ENCODE results near the gene SEMA6C. TPM values are rescaled to one million over a fixed set of nuclear protein-coding genes. Genes with fewer than 3 reads are reported as not detected.
A peak's percentile ranks its signal among the peaks of the same experiment; 100 is the strongest.

SEMA6C gene
- total and polyA plus RNA-seq, 2 of the 8 experiments (the other 6 are each of a cell fraction or from before 2014, with no cell fraction given) = 12.2 to 15.7 TPM

DNA sequence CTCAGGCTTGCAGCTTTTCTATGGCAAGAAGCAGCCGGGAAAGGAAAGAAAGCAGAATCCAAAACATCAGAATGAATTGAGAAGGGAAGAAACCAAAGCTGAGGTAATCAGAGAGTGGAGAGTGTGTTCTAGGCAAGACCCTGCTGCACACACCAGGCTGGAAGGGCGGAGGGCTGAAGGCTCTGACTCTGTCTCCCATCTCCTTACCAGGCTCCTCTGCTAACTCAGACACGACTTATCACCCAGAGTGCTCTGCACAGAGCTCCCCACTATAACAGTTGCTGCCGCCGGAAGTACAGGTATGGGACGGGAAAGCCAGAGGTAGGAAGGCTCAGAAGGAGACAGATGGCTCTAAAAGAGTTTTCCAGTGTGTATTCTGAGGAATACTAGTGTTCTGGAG, 20.7 kb upstream of the SEMA6C start:
- Histone ChIP-seq H3K79me2 (ENCODE audit: control insufficient read depth in 1 of 2, insufficient read depth in 2 of 2, low read length in 2 of 2) (peaks cover 0 to 12% of the 10 kb centered on the region in 2 experiments; a peak in 2 of 4 replicates), H3K56ac (replicated peaks; ENCODE audit: insufficient read length, low read depth, low read length) (no peak overlapping the region), H4K5ac (ENCODE audit: insufficient read length, low read depth, low read length) (no peak overlapping the region), H3K27me3 (replicated peaks in 1 of 4; ENCODE audit: control insufficient read depth in 3 of 4, extremely low read depth in 1 of 4, insufficient read depth in 3 of 4, low read length in 3 of 4) (no peaks in the 10 kb centered on the region), H3K4me3 (ENCODE audit: extremely low read depth in 1 of 4, insufficient read depth in 2 of 4, low read depth in 3 of 4, low read length in 4 of 4) (peak overlapping the region in 3 of 4 experiments; percentile 92 to 99 (median 98); a peak in 7 of 8 replicates), H2BK5ac (ENCODE audit: low read depth, low read length) (no peak overlapping the region), H2BK12ac (ENCODE audit: low read depth, low read length) (no peak overlapping the region; the same call in 1 of the 2 replicates), H3K4me1 (replicated peaks in 1 of 4; ENCODE audit: control insufficient read depth in 3 of 4, insufficient read depth in 4 of 4, low read length in 3 of 4) (peaks cover 5 to 10% (median 5%) of the 10 kb centered on the region in 4 experiments), H2BK15ac (ENCODE audit: low read length) (no peak overlapping the region), H3K4ac (replicated peaks; ENCODE audit: insufficient read length, low read depth, low read length) (no peak overlapping the region), H3K9ac (replicated peaks in 1 of 4; ENCODE audit: extremely low read depth in 1 of 4, low read depth in 3 of 4, low read length in 3 of 4) (peak overlapping the region in 1 of 4 experiments; percentile 81; a peak in 1 of 7 replicates), H4K91ac (replicated peaks; ENCODE audit: insufficient read length, low read length) (no peak overlapping the region), H3K36me3 (ENCODE audit: control insufficient read depth in 2 of 4, insufficient read depth in 4 of 4, low read length in 3 of 4) (peaks cover 0 to 8% (median 2%) of the 10 kb centered on the region in 4 experiments; a peak in 3 of 8 replicates), H2AK5ac (ENCODE audit: low read depth, low read length) (no peak overlapping the region), H3K4me2 (ENCODE audit: insufficient read depth in 1 of 2, low read depth in 2 of 2, low read length in 2 of 2) (peak overlapping the region; percentile 86 to 89), H3K27ac (ENCODE audit: low read depth, low read length) (no peak overlapping the region), H4K20me1 (replicated peaks in 1 of 2; ENCODE audit: control insufficient read depth in 1 of 2, insufficient read depth in 2 of 2, low read length in 2 of 2) (no peaks in the 10 kb centered on the region), H3K9me3 (ENCODE audit: insufficient read depth in 2 of 2, low read depth in 1 of 2, low read length in 1 of 2) (no peaks in the 10 kb centered on the region), H2BK120ac (replicated peaks; ENCODE audit: low read depth, low read length) (no peak overlapping the region), H3K18ac (ENCODE audit: extremely low read depth, low read length) (no peak overlapping the region), H4K8ac (ENCODE audit: extremely low read depth, insufficient read depth, low read length) (no peak overlapping the region; the same call in 1 of the 2 replicates), H3K79me1 (ENCODE audit: low read depth, low read length) (0 out of 2 replicates have a peak, but pooled peaks cover 3% of the 10 kb centered on the region), H3K14ac (ENCODE audit: insufficient read length) (no peak overlapping the region), H3K23ac (ENCODE audit: insufficient read length) (no peak overlapping the region), H2AFZ (ENCODE audit: low read length) (no peak overlapping the region), H2BK20ac (ENCODE audit: low read length) (no peak overlapping the region), H3K23me2 (ENCODE audit: low read depth, low read length) (peaks cover 17% of the 10 kb centered on the region)
- 86% methylated on average over 6 of the region's 6 CpGs; no CpG with 5 or more reads in 1 of the 2 experiments for WGBS, 2 experiments (ENCODE audit: extremely low coverage in 1 of 2, insufficient coverage in 1 of 2, insufficient read length in 1 of 2, insufficient replicate concordance in 2 of 2, low coverage in 1 of 2, low lambda C conversion rate in 2 of 2, missing lambda C conversion rate in 1 of 2)
- CTCF ChIA-PET (ENCODE audit: partially characterized antibody) = interaction anchor here (0.6 to 2.0 kb wide), 3 partner anchors 8 to 474 kb away, joined by 3 to 7 read pairs (median 3); partner anchors contain the start of gene TMOD4
- FAIRE-seq (no peak), DNase-seq (ENCODE audit: low read depth in 1 of 2, low spot score in 2 of 2) (no peak)
- POLR2A ChIA-PET (ENCODE audit: partially characterized antibody) = interaction anchor here (0.9 to 2.4 kb wide), 7 partner anchors 8 to 114 kb away, joined by 3 to 13 read pairs (median 5); partner anchors contain the start of genes PSMD4 and TMOD4
- TF ChIP-seq PHF8 (conservative IDR thresholded peaks at IDR 0.05; ENCODE audit: low read depth, low read length) (no peak), CHD1 (IDR thresholded peaks at IDR 0.05; ENCODE audit: low read depth, low read length) (no peak), TAF7 (optimal IDR thresholded peaks at IDR 0.05; ENCODE audit: borderline replicate concordance, low read depth, low read length) (no peak), CHD2 (IDR thresholded peaks at IDR 0.05; ENCODE audit: low read length) (no peak), RBBP5 (IDR thresholded peaks at IDR 0.05; ENCODE audit: borderline replicate concordance, low read depth, low read length) (no peak), BCL11A (IDR thresholded peaks at IDR 0.05; ENCODE audit: low read depth in 2 of 2, low read length in 2 of 2) (no peak), SIN3A (conservative IDR thresholded peaks at IDR 0.05 in 1 of 2, IDR thresholded peaks at IDR 0.05 in 1 of 2; ENCODE audit: low read depth in 1 of 2, low read length in 2 of 2) (no peak), MAFK (IDR thresholded peaks at IDR 0.05; ENCODE audit: low read depth, low read length) (no peak), SRF (IDR thresholded peaks at IDR 0.05; ENCODE audit: low read depth, low read length) (no peak), POU5F1 (IDR thresholded peaks at IDR 0.05; ENCODE audit: low read depth, low read length) (no peak), KDM1A (IDR thresholded peaks at IDR 0.05; ENCODE audit: borderline replicate concordance, low read length) (no peak)
- TF ChIP-seq, protein P1, sequence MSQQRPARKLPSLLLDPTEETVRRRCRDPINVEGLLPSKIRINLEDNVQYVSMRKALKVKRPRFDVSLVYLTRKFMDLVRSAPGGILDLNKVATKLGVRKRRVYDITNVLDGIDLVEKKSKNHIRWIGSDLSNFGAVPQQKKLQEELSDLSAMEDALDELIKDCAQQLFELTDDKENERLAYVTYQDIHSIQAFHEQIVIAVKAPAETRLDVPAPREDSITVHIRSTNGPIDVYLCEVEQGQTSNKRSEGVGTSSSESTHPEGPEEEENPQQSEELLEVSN (IDR thresholded peaks at IDR 0.05) = no peak
